Omental fat pad (tissue), 4 donors: Measurements from ENCODE around the gene NXPE3. TPM values are rescaled to one million over a fixed set of nuclear protein-coding genes. Genes with fewer than 3 reads are reported as not detected.
A peak's percentile ranks its signal among the peaks of the same experiment; 100 is the strongest.

Source experiments
- ATAC-seq: fragments of 150-250 bp; one replicate; pipeline ENCODE4 v1.9.1; 2016; ENCODE audit warnings: mild to moderate bottlenecking, moderate library complexity; ENCODE audit not compliant: low FRiP score
- DNase-seq: peaks from one replicate; pipeline ENCODE4 v3.0.0-alpha.2; 2019; ENCODE audit warnings: low spot score
- CTCF ChIP-seq, 3 donors: fragments of 450-650 bp; IDR thresholded peaks; one replicate each; pipeline ENCODE4 v1.5.1; 2016 to 2017; ENCODE audit warnings: antibody characterized with exemption in 3 of 3, mild to moderate bottlenecking in 3 of 3, moderate library complexity in 2 of 3
- total RNA-seq, 4 donors: library from RNA; depleted of rRNA; stranded (reverse); fragments of >200 nt; gene quantifications; one replicate each; pipeline ENCODE4 v1.1.0, GENCODE V29; 2016

NXPE3 gene
- total RNA-seq, 4 donors from 2014 or later = 6.5 to 22.9 (median 10.7) TPM

GRCh38 chr3:101868534-101869464 lies 89.8 kb downstream of the NXPE3 start:
- no peak for TF ChIP-seq CTCF (IDR thresholded peaks at IDR 0.05)
- peak; percentile 57 for ATAC-seq

GRCh38 chr3:101870138-101870537 lies 91.1 kb downstream of the NXPE3 start:
- ATAC-seq (no peak), DNase-seq (no peak)
- TF ChIP-seq CTCF (IDR thresholded peaks at IDR 0.05) = no peak

More at GRCh38 chr3:101868534-101869464, 89.8 kb downstream of the NXPE3 start:
- no peak for DNase-seq

- TF ChIP-seq CTCF (IDR thresholded peaks at IDR 0.05) = no peak
- ATAC-seq (no peak), DNase-seq (no peak)
These were observed 94.6 kb downstream of the NXPE3 start for GRCh38 chr3:101873619-101874018.

- no peak for ATAC-seq
These were observed 97.1 kb downstream of the NXPE3 start for GRCh38 chr3:101876142-101876541.

More at GRCh38 chr3:101876142-101876541, 97.1 kb downstream of the NXPE3 start:
- no peak for DNase-seq
- no peak for TF ChIP-seq CTCF (IDR thresholded peaks at IDR 0.05)

Other genes with a start within 250 kb of the NXPE3 start
- 10 to 100 TPM; 17.3 to 38.2 (median 22.4) TPM for gene TRMT10C, start 217.3 kb upstream of the NXPE3 start, total RNA-seq
- 10 to 100 TPM; 62.6 to 97.9 (median 77.1) TPM for gene PCNP, start 205.0 kb upstream of the NXPE3 start, total RNA-seq
- gene ZBTB11, start 102.1 kb upstream of the NXPE3 start, total RNA-seq = 10 to 100 TPM; 20.8 to 40.2 (median 23.6) TPM
- 1,000 to 10,000 TPM in 3 of 4 donors, 100 to 1,000 TPM in 1; 998 to 1,447 (median 1,310) TPM for gene RPL24, start 92.5 kb upstream of the NXPE3 start, total RNA-seq
- gene CEP97, start 54.6 kb upstream of the NXPE3 start, total RNA-seq = 10 to 100 TPM in 1 of 4 donors, 1 to 10 TPM in 3; 5.0 to 10.2 (median 5.3) TPM
- 100 to 1,000 TPM in 2 of 4 donors, 10 to 100 TPM in 2; 78.2 to 296 (median 108) TPM for gene NFKBIZ, start 70.3 kb downstream of the NXPE3 start, total RNA-seq